CD4-positive, alpha-beta T cell treated with Interleukin-1 beta for 1 hour (primary cell): Measurements from ENCODE around the gene UBASH3A.
A peak's percentile ranks its signal among the peaks of the same experiment; 100 is the strongest.

Experiments used
- DNase-seq, 2 donors: peaks; one replicate each; pipeline ENCODE4 v3.0.0-alpha.2; 2020 to 2022

Gene UBASH3A

GRCh38 chr21:42493109-42494060, 89.7 kb downstream of the UBASH3A start:
- DNase-seq, result no peak

GRCh38 chr21:42495027-42495426, 91.3 kb downstream of the UBASH3A start:
- no peak for DNase-seq

GRCh38 chr21:42495765-42496119, 92.0 kb downstream of the UBASH3A start:
- DNase-seq, result no peak

GRCh38 chr21:42496120-42496838, 92.6 kb downstream of the UBASH3A start, which contains the start of gene RSPH1:
Gene RSPH1, minus strand, starts transcription at chr21:42496224. Its CDS starts 38 bp downstream, at chr21:42496186.
- peak; percentile 100 for DNase-seq

GRCh38 chr21:42496839-42497202, 93.1 kb downstream of the UBASH3A start:
- DNase-seq, result no peak
